Testis (tissue), 2 donors: ENCODE data around the gene SETD1A.

ENCODE experiments used
- POLR2A ChIP-seq: fragments of 450-650 bp; IDR thresholded peaks from one replicate; pipeline ENCODE4 v1.6.1; 2017; ENCODE audit warnings: antibody characterized with exemption, mild to moderate bottlenecking, moderate library complexity
- TF ChIP-seq, protein P1 (sequence below), 3 experiments: fragments of 450-650 bp in 2 of 3; fragments of 200-600 bp in 1 of 3; sonication (generic) in 1 of 3; IDR thresholded peaks; one replicate each; pipeline ENCODE4 v1.5.1; 2016 to 2019; ENCODE audit warnings: antibody characterized with exemption in 3 of 3, mild to moderate bottlenecking in 2 of 3, moderate library complexity in 1 of 3

DNA sequence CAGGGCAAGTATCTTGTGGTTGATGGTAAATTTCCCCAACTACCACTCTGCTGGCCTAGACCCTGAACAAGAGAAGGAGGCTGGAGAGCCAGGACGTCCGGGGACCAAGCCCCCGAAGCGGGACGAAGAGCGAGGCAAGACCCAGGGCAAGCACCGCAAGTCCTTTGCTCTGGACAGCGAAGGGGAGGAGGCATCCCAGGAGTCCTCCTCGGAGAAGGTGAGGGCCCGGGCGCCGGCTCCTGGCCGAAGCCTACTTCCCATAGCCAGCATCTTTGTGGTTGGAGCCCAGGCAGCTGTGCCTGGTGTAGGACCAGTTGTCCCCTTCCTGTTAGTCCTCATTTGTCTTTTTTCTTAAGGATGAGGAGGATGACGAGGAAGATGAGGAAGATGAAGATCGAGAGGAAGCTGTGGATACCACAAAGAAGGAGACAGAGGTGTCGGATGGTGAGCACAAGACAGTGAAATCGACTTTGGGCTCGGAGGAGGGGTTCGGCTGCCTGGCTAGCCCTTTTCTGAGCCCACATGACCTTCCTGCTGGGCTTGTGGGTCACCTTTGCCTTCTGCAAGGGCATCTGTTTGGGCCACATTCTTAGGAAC is 11.8 kb downstream of the SETD1A start:
- TF ChIP-seq, protein P1, sequence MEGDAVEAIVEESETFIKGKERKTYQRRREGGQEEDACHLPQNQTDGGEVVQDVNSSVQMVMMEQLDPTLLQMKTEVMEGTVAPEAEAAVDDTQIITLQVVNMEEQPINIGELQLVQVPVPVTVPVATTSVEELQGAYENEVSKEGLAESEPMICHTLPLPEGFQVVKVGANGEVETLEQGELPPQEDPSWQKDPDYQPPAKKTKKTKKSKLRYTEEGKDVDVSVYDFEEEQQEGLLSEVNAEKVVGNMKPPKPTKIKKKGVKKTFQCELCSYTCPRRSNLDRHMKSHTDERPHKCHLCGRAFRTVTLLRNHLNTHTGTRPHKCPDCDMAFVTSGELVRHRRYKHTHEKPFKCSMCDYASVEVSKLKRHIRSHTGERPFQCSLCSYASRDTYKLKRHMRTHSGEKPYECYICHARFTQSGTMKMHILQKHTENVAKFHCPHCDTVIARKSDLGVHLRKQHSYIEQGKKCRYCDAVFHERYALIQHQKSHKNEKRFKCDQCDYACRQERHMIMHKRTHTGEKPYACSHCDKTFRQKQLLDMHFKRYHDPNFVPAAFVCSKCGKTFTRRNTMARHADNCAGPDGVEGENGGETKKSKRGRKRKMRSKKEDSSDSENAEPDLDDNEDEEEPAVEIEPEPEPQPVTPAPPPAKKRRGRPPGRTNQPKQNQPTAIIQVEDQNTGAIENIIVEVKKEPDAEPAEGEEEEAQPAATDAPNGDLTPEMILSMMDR (IDR thresholded peaks at IDR 0.05) = no peak
- TF ChIP-seq POLR2A = no peak
